ENCODE results near the gene TBC1D10B.

Gene TBC1D10B

DNA sequence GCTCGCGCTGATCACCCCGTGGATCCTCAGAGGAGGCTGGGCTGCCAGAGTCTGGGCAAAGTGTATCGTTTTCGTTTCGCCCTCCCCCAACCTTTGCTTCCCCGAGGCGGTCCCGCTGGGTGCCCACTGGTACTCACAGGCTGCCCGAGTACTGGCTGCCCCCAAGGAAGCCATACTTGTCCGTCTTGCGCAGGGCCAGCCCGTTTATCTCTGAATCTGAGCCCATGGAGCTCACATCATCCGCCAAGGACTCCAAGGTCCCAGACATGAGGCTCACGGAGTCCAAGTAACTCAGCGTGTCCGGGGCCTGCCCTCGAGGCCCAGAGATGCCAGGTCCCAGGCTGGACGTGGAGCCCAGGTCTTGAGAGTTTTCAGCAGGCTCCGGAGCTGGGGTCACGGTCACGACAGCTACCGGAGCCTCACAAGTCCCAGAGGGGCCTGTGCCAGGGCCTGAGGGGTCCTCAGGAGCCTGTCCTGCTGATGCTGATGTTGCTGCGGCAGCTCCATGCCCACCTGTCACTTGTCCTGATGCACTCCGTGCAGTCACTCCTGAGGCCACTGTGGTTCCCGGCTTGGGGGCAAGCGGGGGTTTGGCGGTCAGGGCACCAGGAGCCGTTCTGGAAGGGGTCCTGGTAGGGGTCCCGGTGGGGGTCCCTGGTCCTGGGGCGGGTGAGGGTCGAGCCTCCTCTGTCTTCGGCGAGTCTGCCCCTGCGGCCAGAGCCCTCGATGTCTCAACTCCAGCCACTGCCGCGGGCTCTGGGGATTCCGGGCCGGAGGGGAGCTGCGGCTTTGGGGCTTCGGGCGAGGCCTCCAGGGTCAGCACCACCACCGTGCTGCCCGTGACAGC lies 980 bp downstream of the TBC1D10B start:
- Mint-ChIP-seq H3K27ac (peak overlapping the region; percentile 90), H3K36me3 (ENCODE audit: low read depth) (peaks cover 25% of the 10 kb centered on the region), H3K27me3 (no peaks in the 10 kb centered on the region), H3K4me1 (ENCODE audit: low read depth) (peaks cover 49% of the 10 kb centered on the region), H3K9me3 (no peaks in the 10 kb centered on the region), H3K4me3 (peak overlapping the region; percentile 96)

DNA sequence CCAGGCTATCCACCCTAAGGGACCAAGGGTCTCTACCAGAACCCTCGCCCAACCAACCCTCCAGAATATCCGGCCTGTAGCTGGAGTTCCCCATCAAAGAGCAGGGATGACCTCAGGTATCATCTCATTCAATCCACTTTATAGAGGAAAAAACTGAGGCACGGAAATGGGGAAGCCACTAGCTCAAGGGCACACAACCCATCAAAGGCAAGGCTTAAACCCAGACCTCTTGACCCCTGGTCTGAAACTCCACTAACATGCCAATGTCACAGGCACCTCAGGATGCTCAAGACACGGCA lies 1.6 kb downstream of the TBC1D10B start:
- no peaks in the 10 kb centered on the region for H3K9me3 Mint-ChIP-seq
- H3K27ac Mint-ChIP-seq: peak overlapping the region; percentile 90
- H3K4me1 Mint-ChIP-seq (ENCODE audit: low read depth): peaks cover 49% of the 10 kb centered on the region
- H3K27me3 Mint-ChIP-seq: no peaks in the 10 kb centered on the region
- peak overlapping the region; percentile 96 for H3K4me3 Mint-ChIP-seq
- peaks cover 28% of the 10 kb centered on the region for H3K36me3 Mint-ChIP-seq (ENCODE audit: low read depth)

DNA sequence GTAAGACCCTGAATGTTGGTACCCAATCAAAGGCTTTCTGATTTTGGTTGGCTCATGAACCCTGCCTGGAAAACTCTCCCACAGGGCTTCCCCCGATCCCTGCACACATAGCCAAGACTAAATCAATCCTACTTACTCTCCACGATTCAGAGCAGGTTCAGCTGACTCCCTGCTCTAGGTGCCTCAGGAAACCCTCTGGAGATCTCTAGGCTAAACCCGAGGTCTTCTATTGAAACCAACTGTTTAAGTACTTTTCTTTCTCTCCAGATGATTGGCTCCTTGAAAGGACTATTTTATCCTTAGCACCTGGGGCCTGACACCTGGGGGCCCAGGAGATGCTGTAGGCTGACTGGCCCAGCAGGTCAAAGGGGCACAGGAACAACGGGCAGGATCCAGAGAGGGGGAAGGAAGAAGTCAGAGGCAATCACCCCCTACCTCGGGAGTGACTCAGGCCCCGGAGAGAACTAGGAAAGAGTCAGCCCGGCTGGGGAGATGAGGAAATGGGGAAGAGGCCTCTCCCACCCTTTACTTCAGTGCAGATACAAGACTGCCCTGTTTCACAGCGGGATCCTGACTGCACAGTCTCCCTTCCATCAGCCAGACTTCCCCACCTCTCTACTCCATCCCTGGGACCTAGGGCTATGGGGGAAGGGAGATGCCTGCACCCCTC lies 2.0 kb downstream of the TBC1D10B start:
- peak overlapping the region; percentile 90 for H3K27ac Mint-ChIP-seq
- H3K27me3 Mint-ChIP-seq: no peaks in the 10 kb centered on the region
- peaks cover 49% of the 10 kb centered on the region for H3K4me1 Mint-ChIP-seq (ENCODE audit: low read depth)
- peaks cover 33% of the 10 kb centered on the region for H3K36me3 Mint-ChIP-seq (ENCODE audit: low read depth)
- no peaks in the 10 kb centered on the region for H3K9me3 Mint-ChIP-seq
- H3K4me3 Mint-ChIP-seq: peak overlapping the region; percentile 96

DNA sequence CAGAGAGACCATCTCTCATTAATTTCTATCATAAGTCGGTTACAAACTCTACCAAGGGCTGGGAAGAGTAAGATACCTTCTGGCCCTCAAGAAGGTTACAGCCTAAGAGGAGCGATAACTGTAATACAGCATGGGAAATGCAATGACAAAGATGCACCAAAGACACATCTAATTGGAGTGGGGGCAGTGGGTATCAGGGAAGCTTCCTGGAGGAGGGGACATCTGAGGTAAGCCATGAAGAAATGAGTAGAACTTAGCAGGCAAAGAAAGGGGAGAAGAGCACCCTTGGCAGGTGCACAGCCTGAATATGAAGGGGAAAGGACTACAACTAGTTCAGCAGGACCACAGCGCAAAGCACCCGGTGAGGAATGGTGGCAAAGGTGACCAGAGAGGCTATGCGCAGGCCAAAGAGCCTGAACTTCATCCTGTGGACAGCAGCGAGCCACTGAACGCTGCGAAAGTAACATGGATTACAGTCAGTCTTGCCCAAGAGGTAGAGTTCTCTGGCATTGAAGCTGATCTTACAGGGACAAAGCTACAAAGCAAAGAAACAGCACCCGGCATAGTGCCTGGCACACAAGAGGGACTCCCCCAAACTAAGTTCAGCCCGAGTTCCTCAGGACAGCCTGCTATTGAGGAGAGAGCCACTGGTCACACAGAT lies 2.8 kb downstream of the TBC1D10B start:
- H3K4me3 Mint-ChIP-seq: peak overlapping the region; percentile 96
- no peaks in the 10 kb centered on the region for H3K9me3 Mint-ChIP-seq
- peak overlapping the region; percentile 90 for H3K27ac Mint-ChIP-seq
- peaks cover 46% of the 10 kb centered on the region for H3K4me1 Mint-ChIP-seq (ENCODE audit: low read depth)
- H3K36me3 Mint-ChIP-seq (ENCODE audit: low read depth): peaks cover 38% of the 10 kb centered on the region
- H3K27me3 Mint-ChIP-seq: no peaks in the 10 kb centered on the region

DNA sequence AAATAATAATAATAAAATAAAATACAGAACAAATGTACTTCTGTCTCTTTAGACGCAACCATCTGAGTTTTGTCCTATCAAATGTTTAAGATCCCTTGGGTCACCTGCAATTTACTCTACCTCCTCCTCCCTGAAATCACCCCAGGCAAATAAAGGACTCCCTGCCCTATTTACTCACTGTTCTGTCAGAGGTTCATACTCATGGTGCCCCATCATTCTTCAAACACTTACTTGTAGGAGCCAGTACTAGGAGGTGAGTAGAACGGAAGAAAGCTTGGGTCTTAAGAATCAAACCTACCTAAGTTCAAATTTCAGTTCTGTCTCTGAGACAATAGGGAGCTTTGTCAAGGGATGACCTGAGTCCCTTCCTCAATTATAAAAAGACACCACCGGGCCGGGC lies 3.8 kb downstream of the TBC1D10B start:
- H3K27me3 Mint-ChIP-seq: no peaks in the 10 kb centered on the region
- peaks cover 40% of the 10 kb centered on the region for H3K4me1 Mint-ChIP-seq (ENCODE audit: low read depth)
- H3K9me3 Mint-ChIP-seq: no peaks in the 10 kb centered on the region
- H3K27ac Mint-ChIP-seq: peak overlapping the region; percentile 52
- peaks cover 43% of the 10 kb centered on the region for H3K36me3 Mint-ChIP-seq (ENCODE audit: low read depth)
- H3K4me3 Mint-ChIP-seq: peak overlapping the region; percentile 96

DNA sequence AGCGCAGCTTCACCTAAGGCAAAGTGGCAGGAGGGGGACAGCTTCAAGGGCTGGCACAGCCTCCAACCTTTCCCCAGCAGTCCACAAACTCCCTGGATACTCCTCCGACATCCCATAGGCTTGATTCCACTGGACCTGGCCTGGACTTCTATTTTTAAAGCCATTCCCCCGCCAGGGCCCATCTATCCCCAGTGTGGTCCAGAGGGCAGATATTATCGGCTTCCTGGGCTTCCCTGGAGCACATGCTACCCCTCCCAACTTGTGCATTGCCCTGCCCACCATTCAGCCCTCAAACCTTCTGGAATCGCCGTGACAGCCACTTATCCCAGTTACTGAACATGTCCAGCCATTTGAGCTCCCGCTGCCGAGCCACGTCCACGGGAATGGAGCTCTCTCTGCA lies 5.1 kb downstream of the TBC1D10B start:
- H3K9me3 Mint-ChIP-seq: no peaks in the 10 kb centered on the region
- peaks cover 54% of the 10 kb centered on the region for H3K36me3 Mint-ChIP-seq (ENCODE audit: low read depth)
- no peak overlapping the region for H3K4me3 Mint-ChIP-seq
- H3K4me1 Mint-ChIP-seq (ENCODE audit: low read depth): peaks cover 29% of the 10 kb centered on the region
- H3K27ac Mint-ChIP-seq: no peak overlapping the region
- H3K27me3 Mint-ChIP-seq: no peaks in the 10 kb centered on the region

DNA sequence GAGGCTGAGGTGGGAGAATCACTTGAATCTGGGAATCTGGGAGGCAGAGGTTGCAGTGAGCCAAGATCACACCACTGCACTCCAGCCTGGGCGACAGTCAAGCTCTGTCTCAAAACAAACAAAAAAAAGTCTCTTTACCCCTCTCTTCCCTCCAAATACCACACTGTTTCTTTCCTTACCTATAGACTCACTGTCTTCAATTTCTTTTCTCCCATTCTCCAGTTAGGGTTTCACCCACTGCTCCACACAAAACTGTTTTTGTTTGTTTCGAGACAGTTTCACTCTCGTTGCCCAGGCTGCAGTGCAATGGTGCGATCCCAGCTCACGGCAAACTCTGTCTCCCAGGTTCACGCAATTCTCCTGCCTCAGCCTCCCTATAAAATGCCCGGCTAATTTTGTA lies 9.1 kb downstream of the TBC1D10B start:
- peaks cover 42% of the 10 kb centered on the region for H3K36me3 Mint-ChIP-seq (ENCODE audit: low read depth)
- H3K27ac Mint-ChIP-seq: peak overlapping the region; percentile 38
- H3K4me1 Mint-ChIP-seq (ENCODE audit: low read depth): peaks cover 10% of the 10 kb centered on the region
- H3K4me3 Mint-ChIP-seq: no peak overlapping the region
- no peaks in the 10 kb centered on the region for H3K9me3 Mint-ChIP-seq
- no peaks in the 10 kb centered on the region for H3K27me3 Mint-ChIP-seq

DNA sequence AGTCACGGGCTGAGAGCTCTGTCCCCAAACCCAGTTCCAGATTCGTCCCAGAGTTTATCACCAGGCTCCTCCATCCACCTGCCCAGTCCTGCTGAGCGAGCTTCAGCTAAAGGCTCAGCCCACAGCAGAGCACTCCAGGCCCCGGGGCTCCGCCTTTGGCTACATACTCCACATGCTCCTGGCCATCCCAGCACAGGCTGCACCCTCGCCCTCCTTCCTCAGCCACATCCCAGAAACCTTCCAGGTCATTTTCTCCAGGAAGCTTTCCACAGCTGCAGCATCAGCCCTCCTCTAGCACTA lies 10.5 kb downstream of the TBC1D10B start:
- Mint-ChIP-seq H3K27me3 (no peaks in the 10 kb centered on the region), H3K27ac (no peak overlapping the region), H3K36me3 (ENCODE audit: low read depth) (peaks cover 33% of the 10 kb centered on the region), H3K4me1 (ENCODE audit: low read depth) (peaks cover 14% of the 10 kb centered on the region), H3K9me3 (no peaks in the 10 kb centered on the region), H3K4me3 (no peak overlapping the region)

DNA sequence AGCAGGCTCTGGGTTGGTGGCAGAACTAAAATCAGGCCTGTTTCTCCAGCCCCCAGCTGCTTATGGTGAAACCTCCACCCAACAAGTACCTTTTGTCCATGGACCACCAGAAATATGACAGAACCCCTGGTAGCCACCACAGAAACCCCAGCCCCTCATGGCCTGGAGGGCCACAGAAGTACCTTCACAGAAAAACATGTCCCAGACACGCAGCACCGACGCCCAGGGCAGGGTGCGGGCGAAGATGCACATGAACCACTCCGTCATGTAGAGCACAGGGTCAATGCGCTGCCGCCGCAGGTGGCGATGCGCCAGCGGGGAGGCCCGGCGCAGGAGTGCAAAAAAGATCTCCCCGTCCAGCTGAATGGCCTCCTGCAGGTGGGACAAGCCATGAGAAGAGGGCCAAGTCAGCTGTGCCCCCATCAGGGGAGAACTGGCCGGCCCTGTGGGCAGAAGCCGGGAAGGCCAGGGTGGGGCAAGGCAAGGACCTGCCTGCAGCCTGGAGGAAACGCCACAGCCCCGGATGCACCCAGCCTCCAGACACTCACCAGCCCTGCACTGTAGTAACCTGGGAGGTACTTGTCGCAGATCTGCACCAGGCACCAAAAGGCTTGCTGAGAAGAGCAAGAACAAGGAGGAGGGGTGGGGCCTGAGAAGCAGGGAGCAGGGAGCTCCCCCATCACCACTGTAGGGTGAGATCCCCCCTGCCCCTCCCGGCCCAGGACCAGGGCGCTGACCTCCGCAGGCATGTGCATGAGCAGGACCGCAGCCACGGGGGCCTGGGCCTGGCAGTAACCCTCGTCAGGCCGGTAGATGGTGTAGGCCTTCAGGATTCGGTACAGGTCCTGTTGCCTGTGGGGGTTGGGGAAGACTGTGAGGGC lies 11.1 kb downstream of the TBC1D10B start:
- peaks cover 32% of the 10 kb centered on the region for H3K36me3 Mint-ChIP-seq (ENCODE audit: low read depth)
- H3K9me3 Mint-ChIP-seq: no peaks in the 10 kb centered on the region
- H3K27ac Mint-ChIP-seq: no peak overlapping the region
- H3K4me1 Mint-ChIP-seq (ENCODE audit: low read depth): peaks cover 17% of the 10 kb centered on the region
- H3K4me3 Mint-ChIP-seq: no peak overlapping the region
- no peaks in the 10 kb centered on the region for H3K27me3 Mint-ChIP-seq

DNA sequence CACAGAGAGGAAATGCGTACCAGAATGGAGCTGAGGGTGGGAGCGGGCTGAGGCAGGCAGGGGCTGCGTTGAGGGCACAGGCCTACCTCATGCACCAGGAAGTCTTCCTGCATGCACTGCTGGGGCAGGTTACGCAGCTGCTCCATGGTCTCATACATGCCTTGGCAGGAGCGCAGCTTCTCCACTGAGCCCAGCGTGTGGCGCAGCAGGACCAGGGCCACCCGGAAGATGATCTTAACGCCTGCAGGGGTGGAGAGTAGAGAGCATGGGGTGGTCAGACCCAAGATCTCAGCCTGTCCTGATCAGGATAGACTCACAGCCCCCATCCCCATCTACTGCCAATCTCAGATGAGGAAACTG lies 11.7 kb downstream of the TBC1D10B start:
- no peaks in the 10 kb centered on the region for H3K9me3 Mint-ChIP-seq
- H3K4me1 Mint-ChIP-seq (ENCODE audit: low read depth): peaks cover 24% of the 10 kb centered on the region
- no peak overlapping the region for H3K27ac Mint-ChIP-seq
- H3K4me3 Mint-ChIP-seq: no peak overlapping the region
- peaks cover 34% of the 10 kb centered on the region for H3K36me3 Mint-ChIP-seq (ENCODE audit: low read depth)
- H3K27me3 Mint-ChIP-seq: no peaks in the 10 kb centered on the region

DNA sequence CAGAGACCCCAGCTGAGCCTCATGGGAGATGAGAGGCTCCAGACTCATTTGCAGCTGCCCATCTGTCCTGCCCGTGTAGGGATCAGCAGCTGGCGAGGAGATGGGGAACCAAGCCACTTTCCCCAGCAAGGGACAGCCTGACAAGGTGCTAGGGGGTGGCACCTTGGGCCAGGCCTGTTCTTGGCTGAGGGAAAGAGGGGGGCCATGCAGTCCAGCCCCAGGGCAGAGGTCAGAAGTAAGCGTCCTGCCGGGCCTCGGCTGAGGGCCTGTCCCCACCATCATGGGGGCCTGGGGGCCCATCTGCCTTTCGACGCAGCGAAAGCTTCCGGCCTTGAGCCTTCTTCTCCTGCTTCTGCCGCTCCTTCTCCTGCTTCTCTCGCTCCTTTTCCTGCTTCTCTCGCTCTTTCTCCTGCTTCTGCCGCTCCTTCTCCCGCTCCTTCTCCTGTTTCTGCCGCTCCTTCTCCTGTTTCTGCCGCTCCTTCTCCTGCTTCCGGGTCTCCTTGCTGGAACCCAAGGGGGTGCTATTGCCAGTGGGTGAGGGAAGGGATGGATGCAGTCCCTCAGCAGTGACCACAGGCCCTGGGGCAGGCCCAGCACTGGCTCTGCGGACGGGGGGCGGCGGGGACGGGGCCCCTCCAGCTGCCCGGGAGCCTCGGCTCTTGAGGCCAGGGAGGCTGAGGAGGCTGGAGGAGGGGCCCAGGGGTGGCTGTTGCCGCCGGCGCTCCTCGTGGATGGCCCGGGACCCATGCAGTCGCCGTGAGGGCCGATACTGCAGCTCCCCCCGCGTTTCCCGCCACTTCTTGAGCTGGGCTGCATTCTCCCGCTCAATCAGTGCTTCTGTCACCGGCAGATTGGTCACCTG lies 12.3 kb downstream of the TBC1D10B start:
- no peaks in the 10 kb centered on the region for H3K27me3 Mint-ChIP-seq
- H3K36me3 Mint-ChIP-seq (ENCODE audit: low read depth): peaks cover 33% of the 10 kb centered on the region
- no peak overlapping the region for H3K4me3 Mint-ChIP-seq
- H3K4me1 Mint-ChIP-seq (ENCODE audit: low read depth): peaks cover 29% of the 10 kb centered on the region
- no peak overlapping the region for H3K27ac Mint-ChIP-seq
- no peaks in the 10 kb centered on the region for H3K9me3 Mint-ChIP-seq

DNA sequence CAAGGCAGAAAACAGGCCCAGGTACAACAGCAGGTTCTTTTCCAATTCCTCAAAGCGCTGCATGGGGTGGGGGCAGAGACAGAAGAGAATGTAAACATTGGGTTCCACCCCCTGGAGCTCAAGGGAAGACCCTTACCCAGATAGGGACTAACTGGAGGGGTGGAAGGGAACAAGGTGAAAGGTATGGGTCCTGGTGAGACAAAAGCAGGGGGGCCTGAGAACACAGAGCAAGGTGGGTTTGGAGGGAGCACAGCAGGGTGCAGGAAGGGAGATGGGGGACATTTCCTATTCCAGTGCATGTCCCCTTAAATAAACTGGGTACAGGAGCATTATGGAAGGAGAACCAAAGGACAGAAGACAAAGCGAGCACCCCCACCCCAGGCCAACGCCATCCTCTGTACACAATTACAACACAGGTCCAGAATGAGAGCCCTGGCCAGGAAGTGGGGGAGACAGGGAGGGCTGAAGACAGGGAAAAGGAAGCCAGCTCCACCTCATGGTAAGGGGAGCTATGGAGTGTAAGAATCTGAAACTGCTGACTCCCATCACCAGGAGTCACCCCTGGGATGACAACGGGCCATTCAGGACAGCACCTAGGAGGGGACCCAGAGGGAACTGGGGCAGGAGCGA lies 13.1 kb downstream of the TBC1D10B start:
- Mint-ChIP-seq H3K4me1 (ENCODE audit: low read depth) (peaks cover 32% of the 10 kb centered on the region), H3K27ac (peak overlapping the region; percentile 2), H3K9me3 (no peaks in the 10 kb centered on the region), H3K4me3 (no peak overlapping the region), H3K36me3 (ENCODE audit: low read depth) (peaks cover 35% of the 10 kb centered on the region), H3K27me3 (no peaks in the 10 kb centered on the region)

DNA sequence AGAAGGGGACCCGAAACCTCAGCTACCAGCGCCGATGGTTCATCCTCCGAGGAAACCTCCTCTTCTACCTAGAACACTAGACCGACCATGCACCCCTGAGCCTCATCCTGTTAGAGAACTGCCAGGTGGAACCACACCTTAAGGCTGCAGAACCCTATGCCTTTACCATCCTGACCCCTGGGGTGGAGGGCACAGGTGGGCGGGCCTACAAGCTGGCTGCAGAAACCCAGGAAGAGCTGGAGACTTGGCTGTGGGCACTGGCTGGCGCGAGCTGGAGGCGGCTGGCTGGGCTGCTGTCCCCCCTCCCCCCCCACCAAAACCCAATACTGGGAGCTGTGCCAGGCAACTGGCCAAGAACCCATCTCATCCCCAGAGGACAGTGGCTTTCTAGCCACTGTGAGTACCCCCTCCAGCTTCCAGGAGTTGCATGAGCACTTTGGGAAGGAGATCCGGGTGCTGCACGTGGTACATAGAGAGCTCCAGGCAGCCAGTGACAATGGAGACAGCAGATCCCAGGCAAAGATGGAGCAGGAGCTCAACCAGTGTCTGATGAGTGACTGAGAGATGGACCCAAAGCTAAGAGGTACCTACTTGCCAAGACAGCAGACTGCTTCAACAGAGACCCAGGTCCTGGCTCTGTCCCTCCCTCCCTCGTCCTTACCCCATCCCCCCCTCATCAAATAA lies 13.8 kb downstream of the TBC1D10B start:
- H3K27me3 Mint-ChIP-seq: no peaks in the 10 kb centered on the region
- no peaks in the 10 kb centered on the region for H3K9me3 Mint-ChIP-seq
- peak overlapping the region; percentile 94 for H3K27ac Mint-ChIP-seq
- H3K4me3 Mint-ChIP-seq: peak overlapping the region; percentile 95
- H3K4me1 Mint-ChIP-seq (ENCODE audit: low read depth): peaks cover 39% of the 10 kb centered on the region
- peaks cover 38% of the 10 kb centered on the region for H3K36me3 Mint-ChIP-seq (ENCODE audit: low read depth)

All from stimulated activated naive CD8-positive, alpha-beta T cell treated with anti-CD3 and anti-CD28 coated beads, Interleukin-15, Interleukin-2, amounts not matched to agents 100 ng/mL and 50 ng/mL, for 24 hours (primary cell).